ENCODE results near the gene RTP3. TPM values are rescaled to one million over a fixed set of nuclear protein-coding genes. Genes with fewer than 3 reads are reported as not detected.

Gene RTP3
- total and polyA plus RNA-seq, 7 donors: not detected

GRCh38 chr3:46508850-46509591 is 11.2 kb downstream of the RTP3 start:
- intact Hi-C loops (cut with DNase I): no loop called here
- WGBS, 2 donors: 90 to 93% methylated on average over 4 of the region's 4 CpGs
- H3K9me3 ChIP-seq: no peaks in the 10 kb centered on the region
- H3K36me3 ChIP-seq: no peaks in the 10 kb centered on the region
- no peak for DNase-seq
- no peaks in the 10 kb centered on the region for H3K4me1 ChIP-seq
- H3K27me3 ChIP-seq: no peaks in the 10 kb centered on the region
- H3K4me3 ChIP-seq: no peak overlapping the region
- no peak overlapping the region for H3K27ac ChIP-seq
- TF ChIP-seq EP300 (IDR thresholded peaks at IDR 0.05) (no peak), CTCF (IDR thresholded peaks at IDR 0.05) (no peak), POLR2A (IDR thresholded peaks at IDR 0.05) (no peak), POLR2AphosphoS5 (IDR thresholded peaks at IDR 0.05) (no peak)

- DNase-seq: no peak
- Histone ChIP-seq H3K4me3 (no peak overlapping the region), H3K27me3 (no peaks in the 10 kb centered on the region), H3K36me3 (no peaks in the 10 kb centered on the region), H3K27ac (no peak overlapping the region), H3K4me1 (no peaks in the 10 kb centered on the region), H3K9me3 (no peaks in the 10 kb centered on the region)
- intact Hi-C loops (cut with DNase I): no loop called here
- 62 to 76% methylated on average over 4 of the region's 4 CpGs for WGBS, 2 donors
- TF ChIP-seq EP300 (IDR thresholded peaks at IDR 0.05) (no peak), CTCF (IDR thresholded peaks at IDR 0.05) (no peak), POLR2A (IDR thresholded peaks at IDR 0.05) (no peak), POLR2AphosphoS5 (IDR thresholded peaks at IDR 0.05) (no peak)
Measured at GRCh38 chr3:46509661-46510187, 11.9 kb downstream of the RTP3 start.

DNA sequence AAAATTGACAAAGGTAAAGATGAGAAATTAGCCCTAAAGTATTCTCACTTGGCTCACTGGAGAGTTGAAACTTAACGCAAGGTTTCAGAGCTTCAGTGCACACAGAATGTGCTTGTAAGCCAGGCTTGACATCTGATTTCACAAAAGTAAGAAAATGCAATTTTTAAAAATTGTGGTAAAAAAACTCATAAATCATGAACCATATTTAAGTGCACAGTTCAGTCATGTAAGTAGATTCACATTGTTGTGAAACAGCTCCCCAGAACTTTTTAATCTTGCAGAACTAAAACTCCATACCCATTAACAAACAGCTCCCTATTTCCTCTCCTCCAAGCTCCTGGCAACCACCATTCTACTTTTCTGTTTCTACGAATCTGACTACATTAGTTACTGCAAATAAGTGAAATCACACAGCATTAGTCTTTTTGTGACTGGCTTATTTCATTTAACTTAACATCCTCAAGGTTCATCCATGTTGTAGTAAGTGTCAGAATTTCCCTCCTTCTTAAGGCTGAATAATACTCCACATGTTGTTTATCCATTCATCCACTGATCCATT is 14.5 kb downstream of the RTP3 start:
- intact Hi-C loops (cut with DNase I): no loop called here
- no peak for DNase-seq
- no peaks in the 10 kb centered on the region for H3K27me3 ChIP-seq
- no peaks in the 10 kb centered on the region for H3K4me1 ChIP-seq
- no peaks in the 10 kb centered on the region for H3K36me3 ChIP-seq
- WGBS, 2 donors: 84 to 93% methylated on average over 2 of the region's 2 CpGs
- no peak overlapping the region for H3K27ac ChIP-seq
- no peaks in the 10 kb centered on the region for H3K9me3 ChIP-seq
- no peak for TF ChIP-seq POLR2AphosphoS5 (IDR thresholded peaks at IDR 0.05)
- TF ChIP-seq POLR2A (IDR thresholded peaks at IDR 0.05): no peak
- no peak for TF ChIP-seq CTCF (IDR thresholded peaks at IDR 0.05)
- TF ChIP-seq EP300 (IDR thresholded peaks at IDR 0.05): no peak
- no peak overlapping the region for H3K4me3 ChIP-seq

DNA sequence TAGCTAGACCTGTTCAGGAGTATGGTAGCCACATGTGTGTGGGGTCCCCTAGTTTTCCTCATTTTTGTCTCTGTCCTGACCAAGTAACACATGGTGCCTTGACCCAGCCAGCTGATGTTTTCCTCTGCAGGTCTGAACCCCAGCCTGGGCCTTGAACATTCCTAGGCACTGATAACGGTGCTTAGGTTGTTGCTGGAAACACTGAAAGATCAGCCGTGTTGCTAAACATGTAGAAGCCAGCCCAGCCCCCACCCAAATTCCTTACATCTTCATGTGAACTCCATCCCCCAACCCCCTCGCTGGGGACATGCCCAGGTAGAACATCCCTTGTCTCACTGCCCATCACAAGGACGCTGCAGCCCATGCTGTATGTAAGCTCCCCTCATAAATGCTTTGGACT is 18.7 kb downstream of the RTP3 start:
- H3K4me3 ChIP-seq: no peak overlapping the region
- no peaks in the 10 kb centered on the region for H3K9me3 ChIP-seq
- no peaks in the 10 kb centered on the region for H3K36me3 ChIP-seq
- intact Hi-C loops (cut with DNase I): no loop called here
- DNase-seq: no peak
- no peaks in the 10 kb centered on the region for H3K27me3 ChIP-seq
- no peak overlapping the region for H3K27ac ChIP-seq
- WGBS, 2 donors: 94% methylated on average over 4 of the region's 4 CpGs
- no peak for TF ChIP-seq CTCF (IDR thresholded peaks at IDR 0.05)
- no peak for TF ChIP-seq POLR2AphosphoS5 (IDR thresholded peaks at IDR 0.05)
- no peak for TF ChIP-seq POLR2A (IDR thresholded peaks at IDR 0.05)
- TF ChIP-seq EP300 (IDR thresholded peaks at IDR 0.05): no peak
- H3K4me1 ChIP-seq: no peaks in the 10 kb centered on the region

Data from sigmoid colon (tissue), 7 donors.